OCI-LY3 (cell line): ENCODE results near the gene GTF3A.

Source experiments
- CTCF ChIP-seq: fragments of 200-600, 300-600 bp; sonication (generic); IDR thresholded peaks from 2 replicates; pipeline ENCODE4 v1.5.1; 2014; ENCODE audit warnings: antibody characterized with exemption, low read length, low read depth
- EZH2phosphoT487 ChIP-seq: fragments of 200-600 bp; shearing (Covaris generic); IDR thresholded peaks from 2 replicates; pipeline ENCODE4 v1.6.1; 2018; ENCODE audit warnings: antibody characterized with exemption, mixed run types, low read depth

DNA sequence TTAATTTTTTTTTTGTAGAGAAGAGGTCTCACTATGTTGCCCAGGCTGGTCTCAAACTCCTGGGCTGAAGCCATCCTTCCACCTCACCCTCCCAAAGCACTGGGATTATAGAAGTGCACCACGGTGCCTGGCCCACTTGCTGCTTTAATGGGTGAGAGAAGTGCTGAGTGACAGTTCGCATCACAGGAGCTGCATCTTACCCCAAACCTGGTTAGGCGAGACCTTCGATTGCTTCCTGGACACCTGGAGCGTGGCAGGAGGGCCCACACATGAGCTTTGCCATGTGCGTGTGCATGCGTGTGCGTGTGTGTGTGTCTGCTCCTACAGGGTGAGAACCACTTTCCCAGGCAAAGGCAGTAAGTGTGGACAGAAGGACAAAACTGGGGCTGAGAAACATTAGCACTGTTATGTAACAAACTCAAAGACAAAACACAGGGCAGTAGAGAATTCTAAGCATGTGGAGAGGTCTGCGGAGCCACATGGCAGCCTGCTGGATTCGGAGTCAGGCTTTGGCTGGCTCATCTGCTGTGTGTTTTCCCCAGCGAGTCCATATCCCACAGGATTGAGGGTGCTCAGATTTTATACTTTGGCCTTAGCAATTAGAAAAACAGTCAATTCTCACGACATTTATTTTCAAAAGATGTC, 37.6 kb downstream of the GTF3A start:
- TF ChIP-seq CTCF (no peak), EZH2phosphoT487 (no peak)
